Measurements from ENCODE around the gene LIPN. TPM values are rescaled to one million over a fixed set of nuclear protein-coding genes. Genes with fewer than 3 reads are reported as not detected.
"Not testable (repeated sequence)": the region's sequence is repeated elsewhere in the genome, so short reads cannot be mapped to it uniquely, and the experiment has no call there.

Gene LIPN
- total RNA-seq, 3 donors from 2014 or later, result not detected

DNA sequence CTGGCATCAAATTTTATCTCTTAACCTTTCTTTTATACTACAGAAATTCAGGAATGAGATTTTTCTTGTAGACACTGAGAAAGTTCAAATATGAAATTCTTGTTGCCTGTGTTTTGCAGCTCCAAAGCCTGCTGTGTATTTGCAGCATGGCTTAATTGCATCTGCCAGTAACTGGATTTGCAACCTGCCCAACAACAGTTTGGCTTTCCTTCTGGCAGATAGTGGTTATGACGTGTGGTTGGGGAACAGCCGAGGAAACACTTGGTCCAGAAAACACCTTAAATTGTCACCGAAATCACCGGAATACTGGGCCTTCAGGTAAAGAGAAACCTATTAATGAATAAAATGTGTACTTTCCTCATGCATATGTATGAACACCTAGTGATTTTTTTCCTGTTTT, 29.0 kb upstream of the LIPN start:
- Histone ChIP-seq H3K36me3 (ENCODE audit: low read depth) (no peaks in the 10 kb centered on the region), H3K4me3 (no peak overlapping the region), H3K9me3 (no peaks in the 10 kb centered on the region), H3K4me1 (ENCODE audit: low read depth) (no peaks in the 10 kb centered on the region)
- TF ChIP-seq, protein P1, sequence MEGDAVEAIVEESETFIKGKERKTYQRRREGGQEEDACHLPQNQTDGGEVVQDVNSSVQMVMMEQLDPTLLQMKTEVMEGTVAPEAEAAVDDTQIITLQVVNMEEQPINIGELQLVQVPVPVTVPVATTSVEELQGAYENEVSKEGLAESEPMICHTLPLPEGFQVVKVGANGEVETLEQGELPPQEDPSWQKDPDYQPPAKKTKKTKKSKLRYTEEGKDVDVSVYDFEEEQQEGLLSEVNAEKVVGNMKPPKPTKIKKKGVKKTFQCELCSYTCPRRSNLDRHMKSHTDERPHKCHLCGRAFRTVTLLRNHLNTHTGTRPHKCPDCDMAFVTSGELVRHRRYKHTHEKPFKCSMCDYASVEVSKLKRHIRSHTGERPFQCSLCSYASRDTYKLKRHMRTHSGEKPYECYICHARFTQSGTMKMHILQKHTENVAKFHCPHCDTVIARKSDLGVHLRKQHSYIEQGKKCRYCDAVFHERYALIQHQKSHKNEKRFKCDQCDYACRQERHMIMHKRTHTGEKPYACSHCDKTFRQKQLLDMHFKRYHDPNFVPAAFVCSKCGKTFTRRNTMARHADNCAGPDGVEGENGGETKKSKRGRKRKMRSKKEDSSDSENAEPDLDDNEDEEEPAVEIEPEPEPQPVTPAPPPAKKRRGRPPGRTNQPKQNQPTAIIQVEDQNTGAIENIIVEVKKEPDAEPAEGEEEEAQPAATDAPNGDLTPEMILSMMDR (IDR thresholded peaks at IDR 0.05), result no peak
- intact Hi-C loops (cut with DNase I, micrococcal nuclease), result no loop called here
- ATAC-seq, result peak; percentile 65
- DNase-seq, result peak in 1 of 3 donors; percentile 17

DNA sequence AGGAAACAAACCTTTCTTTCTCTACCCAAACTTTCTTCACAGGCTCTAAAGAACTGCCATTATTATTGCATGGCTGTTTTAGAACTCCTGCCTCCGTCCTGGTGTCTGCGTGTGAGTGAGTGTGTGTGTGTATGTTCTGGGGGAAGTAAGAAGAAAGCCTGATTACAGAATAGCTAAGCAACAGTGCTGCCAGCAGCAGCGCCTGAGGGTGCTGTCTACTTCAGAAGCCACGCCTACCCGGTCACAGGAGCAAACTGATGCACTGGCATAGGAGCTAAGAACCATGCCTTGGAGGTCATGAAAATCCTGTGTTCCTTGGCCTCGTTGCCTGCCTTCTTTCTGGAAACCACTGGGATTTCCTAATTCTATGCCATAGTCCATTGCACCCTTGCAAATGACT, 28.5 kb upstream of the LIPN start:
- ATAC-seq, result peak; percentile 90
- Histone ChIP-seq H3K9me3 (no peaks in the 10 kb centered on the region), H3K4me3 (no peak overlapping the region), H3K4me1 (ENCODE audit: low read depth) (no peaks in the 10 kb centered on the region), H3K36me3 (ENCODE audit: low read depth) (no peaks in the 10 kb centered on the region)
- intact Hi-C loops (cut with DNase I, micrococcal nuclease), result no loop called here
- peak; percentile 52 to 64 (median 56) for DNase-seq
- TF ChIP-seq, protein P1 (IDR thresholded peaks at IDR 0.05), result no peak

DNA sequence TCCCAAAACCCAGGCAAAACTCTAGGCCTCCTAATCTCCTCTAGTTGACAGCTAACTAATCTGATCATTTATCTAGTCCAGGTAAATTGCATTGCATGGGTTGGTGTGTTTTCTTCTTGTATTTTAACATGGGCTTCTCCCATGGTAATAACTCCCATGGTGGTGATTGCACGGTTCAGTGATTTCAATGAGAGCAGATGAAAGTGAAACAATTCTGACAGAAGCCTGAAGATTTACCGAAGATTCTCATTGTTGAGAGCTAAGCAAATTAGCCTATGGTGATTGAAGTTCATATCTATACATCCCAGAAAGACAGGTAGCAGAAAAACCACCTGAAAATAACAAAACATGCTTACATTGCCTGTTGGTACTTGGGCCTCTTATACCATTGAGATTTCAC, 26.6 kb upstream of the LIPN start:
- intact Hi-C loops (cut with DNase I, micrococcal nuclease), result no loop called here
- Histone ChIP-seq H3K4me1 (ENCODE audit: low read depth) (no peaks in the 10 kb centered on the region), H3K36me3 (ENCODE audit: low read depth) (no peaks in the 10 kb centered on the region), H3K9me3 (no peaks in the 10 kb centered on the region), H3K4me3 (no peak overlapping the region)
- DNase-seq (no peak), ATAC-seq (no peak)
- TF ChIP-seq, protein P1 (IDR thresholded peaks at IDR 0.05), result no peak

DNA sequence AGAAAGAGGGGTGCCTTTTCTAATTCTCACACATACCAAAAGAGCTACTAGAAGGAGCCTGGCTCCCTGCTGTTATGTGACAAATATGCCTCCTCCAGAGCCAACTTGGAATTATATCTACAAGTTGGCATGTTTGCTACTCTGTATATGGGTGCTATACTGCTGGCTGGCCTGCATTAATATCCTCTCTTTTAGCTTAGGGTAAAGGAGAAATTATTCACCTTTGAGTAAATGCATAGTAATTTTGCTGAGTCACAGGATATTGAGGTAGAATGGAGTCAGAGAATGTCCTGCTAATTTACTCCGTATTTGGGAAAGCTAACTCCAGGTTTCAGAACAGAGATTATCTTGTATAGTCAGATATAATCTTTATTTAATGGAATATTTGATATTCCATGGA, 24.2 kb upstream of the LIPN start:
- intact Hi-C loops (cut with DNase I, micrococcal nuclease), result no loop called here
- no peaks in the 10 kb centered on the region for H3K4me1 ChIP-seq (ENCODE audit: low read depth)
- no peak overlapping the region for H3K4me3 ChIP-seq
- no peaks in the 10 kb centered on the region for H3K36me3 ChIP-seq (ENCODE audit: low read depth)
- no peak for ATAC-seq
- TF ChIP-seq, protein P1 (IDR thresholded peaks at IDR 0.05), result no peak
- no peak for DNase-seq
- no peaks in the 10 kb centered on the region for H3K9me3 ChIP-seq

DNA sequence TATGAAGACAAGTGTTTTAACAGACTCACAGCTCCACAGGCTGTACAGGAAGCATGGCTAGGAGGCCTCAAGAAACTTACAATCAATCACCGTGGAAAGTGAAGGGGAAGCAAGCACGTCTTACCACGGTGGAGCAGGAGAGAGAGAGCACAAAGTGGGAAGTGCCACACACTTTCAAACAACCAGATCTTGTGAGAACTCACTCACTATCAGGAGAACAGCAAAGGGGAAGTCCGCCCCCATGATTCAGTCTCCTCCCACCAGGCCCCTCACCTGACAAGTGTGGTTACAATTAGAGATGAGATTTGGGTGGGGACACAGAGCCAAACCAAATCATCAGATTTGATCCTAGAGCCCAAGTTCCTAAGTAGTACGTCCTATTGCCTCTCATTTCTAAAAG, 17.9 kb upstream of the LIPN start:
- H3K9me3 ChIP-seq; ATAC-seq; H3K4me3 ChIP-seq; intact Hi-C loops (cut with DNase I, micrococcal nuclease); DNase-seq; H3K4me1 ChIP-seq (ENCODE audit: low read depth); H3K36me3 ChIP-seq (ENCODE audit: low read depth): not testable (repeated sequence)

DNA sequence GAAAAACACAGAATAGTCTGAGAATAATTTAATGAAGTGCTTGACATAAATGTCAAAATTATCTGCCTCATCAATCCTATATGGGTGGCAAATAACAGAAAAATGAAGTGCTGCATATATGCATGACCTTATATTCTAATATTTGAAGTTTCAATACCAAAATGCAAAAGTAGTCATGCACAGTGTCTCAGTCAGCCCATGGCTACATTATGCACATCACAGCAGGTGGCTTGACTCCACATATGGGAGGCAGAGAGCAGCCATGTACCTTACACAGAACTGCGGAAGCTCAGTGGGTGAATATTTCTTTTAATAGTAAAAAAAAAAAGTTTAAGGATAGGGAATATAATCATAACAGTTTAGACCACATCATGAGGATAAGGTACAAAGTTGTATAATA, 17.4 kb upstream of the LIPN start:
- H3K4me3 ChIP-seq, result no peak overlapping the region
- peaks cover 3% of the 10 kb centered on the region for H3K9me3 ChIP-seq
- no peaks in the 10 kb centered on the region for H3K4me1 ChIP-seq (ENCODE audit: low read depth)
- ATAC-seq, result no peak
- TF ChIP-seq, protein P1 (IDR thresholded peaks at IDR 0.05), result no peak
- H3K36me3 ChIP-seq (ENCODE audit: low read depth), result no peaks in the 10 kb centered on the region
- DNase-seq, result no peak
- intact Hi-C loops (cut with DNase I, micrococcal nuclease), result no loop called here

Measured in mucosa of descending colon (tissue), 3 donors.